Astrocyte (in vitro differentiated cells and primary cell): ENCODE results near the gene RFLNA. TPM values are rescaled to one million over a fixed set of nuclear protein-coding genes. Genes with fewer than 3 reads are reported as not detected.

Experiments used
- DNase-seq: peaks from one replicate; pipeline ENCODE4 v3.0.0-alpha.2; 2010; ENCODE audit warnings: low read depth
- FAIRE-seq: peaks from 2 replicates; lab custom pipeline; 2011; peaks lifted over from hg19 to GRCh38; lab: Jason Lieb, UNC
- H2AFZ ChIP-seq: 2 replicates; pipeline ENCODE4 v1.6.0; 2012; ENCODE audit warnings: low read depth, low read length, inconsistent platforms
- H3K27ac ChIP-seq: 2 replicates; pipeline ENCODE4 v1.5.1; 2011; ENCODE audit warnings: low read depth, low read length, inconsistent platforms
- H3K27me3 ChIP-seq: 2 replicates; pipeline ENCODE4 v1.6.0; 2011; ENCODE audit warnings: low read length, inconsistent platforms; ENCODE audit not compliant: insufficient read depth
- H3K36me3 ChIP-seq: 2 replicates; pipeline ENCODE4 v1.5.1; 2011; ENCODE audit warnings: low read length, inconsistent platforms; ENCODE audit not compliant: insufficient read depth
- H3K4me1 ChIP-seq: 2 replicates; pipeline ENCODE4 v1.5.1; 2011; ENCODE audit warnings: low read length, inconsistent platforms; ENCODE audit not compliant: insufficient read depth
- H3K4me2 ChIP-seq: 2 replicates; pipeline ENCODE4 v1.6.0; 2012; ENCODE audit warnings: low read length, inconsistent platforms
- H3K4me3 ChIP-seq: 2 replicates; pipeline ENCODE4 v1.5.1; 2011; ENCODE audit warnings: low read depth, mild to moderate bottlenecking, low read length, inconsistent platforms; ENCODE audit not compliant: insufficient read depth
- H3K79me2 ChIP-seq: 2 replicates; pipeline ENCODE4 v1.6.0; 2012; ENCODE audit warnings: mild to moderate bottlenecking, low read length, inconsistent platforms; ENCODE audit not compliant: insufficient read depth
- H3K9ac ChIP-seq: 2 replicates; pipeline ENCODE4 v1.6.0; 2012; ENCODE audit warnings: mild to moderate bottlenecking, low read length, inconsistent platforms
- H3K9me3 ChIP-seq: 2 replicates; pipeline ENCODE4 v1.5.1; 2012; ENCODE audit warnings: low read depth, mild to moderate bottlenecking, low read length, inconsistent platforms; ENCODE audit not compliant: insufficient read depth
- H4K20me1 ChIP-seq: 2 replicates; pipeline ENCODE4 v1.6.0; 2012; ENCODE audit warnings: low read length, inconsistent platforms; ENCODE audit not compliant: insufficient read depth
- H3K27ac Mint-ChIP-seq: one replicate; pipeline ENCODE4 v1.8.0; 2021; ENCODE audit warnings: mild to moderate bottlenecking, mixed read lengths; ENCODE audit not compliant: unreplicated experiment
- H3K27me3 Mint-ChIP-seq: one replicate; pipeline ENCODE4 v1.8.0; 2021; ENCODE audit warnings: low read depth, mixed read lengths; ENCODE audit not compliant: unreplicated experiment
- H3K36me3 Mint-ChIP-seq: one replicate; pipeline ENCODE4 v1.8.0; 2021; ENCODE audit warnings: low read depth, mixed read lengths; ENCODE audit not compliant: unreplicated experiment
- H3K4me1 Mint-ChIP-seq: one replicate; pipeline ENCODE4 v1.8.0; 2021; ENCODE audit warnings: low read depth, mixed read lengths; ENCODE audit not compliant: unreplicated experiment
- H3K4me3 Mint-ChIP-seq: one replicate; pipeline ENCODE4 v1.8.0; 2021; ENCODE audit warnings: mild to moderate bottlenecking, moderate library complexity, mixed read lengths; ENCODE audit not compliant: unreplicated experiment
- H3K9me3 Mint-ChIP-seq: one replicate; pipeline ENCODE4 v1.8.0; 2021; ENCODE audit warnings: mild to moderate bottlenecking, mixed read lengths; ENCODE audit not compliant: unreplicated experiment
- EZH2 ChIP-seq: IDR thresholded peaks from 2 replicates; pipeline ENCODE4 v1.6.1; 2012; ENCODE audit warnings: mild to moderate bottlenecking, low read length, inconsistent platforms; ENCODE audit not compliant: insufficient read depth
- total RNA-seq: library from RNA; stranded (reverse); gene quantifications from 2 replicates; pipeline ENCODE4 v1.2.1, GENCODE V29; 2021
- TF ChIP-seq, protein P1 (sequence below): IDR thresholded peaks from 2 replicates; pipeline ENCODE4 v1.5.1; 2011; ENCODE audit warnings: low read depth, mild to moderate bottlenecking, inconsistent platforms, low read length, moderate library complexity; ENCODE audit not compliant: insufficient read depth

RFLNA gene
- total RNA-seq, 1 donor from 2014 or later = 1.8 TPM

DNA sequence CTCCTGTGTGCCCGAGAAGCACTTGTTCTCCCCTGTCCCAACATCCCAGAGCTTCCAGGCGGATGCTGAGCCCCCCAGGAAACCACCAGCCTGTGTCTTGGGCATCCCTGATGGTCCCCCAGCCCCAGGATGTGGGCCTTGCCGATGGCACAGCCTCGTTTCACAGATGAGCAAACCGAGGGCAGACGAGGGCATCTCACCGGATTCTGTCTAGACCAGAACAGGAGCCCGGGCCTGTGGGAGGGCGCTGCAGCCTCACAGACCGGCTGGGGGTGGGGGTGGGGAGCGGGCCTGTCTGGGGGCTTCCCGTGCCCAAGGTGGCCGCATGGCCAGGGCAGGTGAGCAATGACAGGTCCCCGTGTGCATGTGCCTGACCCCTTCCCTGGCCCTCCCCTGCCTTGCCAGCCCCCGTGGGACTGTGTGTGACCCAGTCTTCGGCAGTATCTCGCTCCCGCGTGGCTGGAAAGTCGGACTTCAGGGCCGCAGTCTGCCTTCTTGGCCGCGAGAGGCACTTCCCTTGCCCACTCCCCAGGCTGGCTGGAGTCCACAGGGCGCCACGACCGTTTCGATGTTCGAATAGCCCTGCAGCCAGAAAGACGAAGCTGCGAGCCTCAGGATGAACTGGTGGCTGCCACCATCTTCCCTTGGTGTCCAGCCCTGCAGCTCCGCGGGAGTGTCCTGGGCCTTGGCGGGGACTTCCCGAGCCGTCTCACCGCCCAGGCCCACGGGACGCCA, 8.9 kb downstream of the RFLNA start:
- Histone ChIP-seq H3K9ac (no peak overlapping the region), H3K4me1 (no peaks in the 10 kb centered on the region), H3K4me3 (no peak overlapping the region), H3K79me2 (no peaks in the 10 kb centered on the region), H3K36me3 (no peaks in the 10 kb centered on the region), H3K27ac (no peak overlapping the region), H3K9me3 (no peaks in the 10 kb centered on the region), H2AFZ (no peak overlapping the region), H3K4me2 (no peak overlapping the region), H4K20me1 (peaks cover 4% of the 10 kb centered on the region), H3K27me3 (peaks cover 6% of the 10 kb centered on the region)
- DNase-seq (no peak), FAIRE-seq (no peak)
- TF ChIP-seq EZH2 = no peak
- TF ChIP-seq, protein P1, sequence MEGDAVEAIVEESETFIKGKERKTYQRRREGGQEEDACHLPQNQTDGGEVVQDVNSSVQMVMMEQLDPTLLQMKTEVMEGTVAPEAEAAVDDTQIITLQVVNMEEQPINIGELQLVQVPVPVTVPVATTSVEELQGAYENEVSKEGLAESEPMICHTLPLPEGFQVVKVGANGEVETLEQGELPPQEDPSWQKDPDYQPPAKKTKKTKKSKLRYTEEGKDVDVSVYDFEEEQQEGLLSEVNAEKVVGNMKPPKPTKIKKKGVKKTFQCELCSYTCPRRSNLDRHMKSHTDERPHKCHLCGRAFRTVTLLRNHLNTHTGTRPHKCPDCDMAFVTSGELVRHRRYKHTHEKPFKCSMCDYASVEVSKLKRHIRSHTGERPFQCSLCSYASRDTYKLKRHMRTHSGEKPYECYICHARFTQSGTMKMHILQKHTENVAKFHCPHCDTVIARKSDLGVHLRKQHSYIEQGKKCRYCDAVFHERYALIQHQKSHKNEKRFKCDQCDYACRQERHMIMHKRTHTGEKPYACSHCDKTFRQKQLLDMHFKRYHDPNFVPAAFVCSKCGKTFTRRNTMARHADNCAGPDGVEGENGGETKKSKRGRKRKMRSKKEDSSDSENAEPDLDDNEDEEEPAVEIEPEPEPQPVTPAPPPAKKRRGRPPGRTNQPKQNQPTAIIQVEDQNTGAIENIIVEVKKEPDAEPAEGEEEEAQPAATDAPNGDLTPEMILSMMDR = no peak
- H3K36me3 Mint-ChIP-seq = peaks cover 2% of the 10 kb centered on the region
- no peak overlapping the region for H3K4me3 Mint-ChIP-seq
- peaks cover 3% of the 10 kb centered on the region for H3K9me3 Mint-ChIP-seq
- peaks cover 41% of the 10 kb centered on the region for H3K27me3 Mint-ChIP-seq
- no peak overlapping the region for H3K27ac Mint-ChIP-seq
- no peaks in the 10 kb centered on the region for H3K4me1 Mint-ChIP-seq

DNA sequence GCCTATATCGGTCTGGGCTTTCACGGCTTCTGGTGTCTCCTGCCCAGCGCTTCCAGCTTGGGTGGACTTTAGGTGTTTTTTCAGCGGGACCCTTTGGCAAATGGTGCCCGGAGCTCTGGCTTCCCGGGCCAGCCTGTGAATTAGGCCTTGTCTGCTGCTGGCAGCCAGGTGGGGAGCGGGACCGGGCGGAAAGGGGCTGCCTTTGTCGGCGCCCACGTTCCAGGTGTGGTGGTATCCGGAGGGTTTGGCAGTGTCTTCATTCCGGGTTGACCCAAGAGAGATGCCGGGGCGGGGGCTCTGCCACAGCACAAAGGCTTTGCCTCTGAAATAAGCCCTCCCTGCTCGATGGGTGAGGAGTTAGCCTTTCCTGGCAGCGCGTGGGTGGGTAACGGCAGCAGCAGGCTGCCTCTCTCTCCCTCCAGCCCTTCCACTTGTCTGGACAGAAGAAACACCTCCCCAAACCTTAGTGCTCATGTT, 9.5 kb downstream of the RFLNA start:
- H3K27me3 Mint-ChIP-seq = peaks cover 43% of the 10 kb centered on the region
- peaks cover 2% of the 10 kb centered on the region for H3K36me3 Mint-ChIP-seq
- no peaks in the 10 kb centered on the region for H3K36me3 ChIP-seq
- no peaks in the 10 kb centered on the region for H3K4me1 Mint-ChIP-seq
- no peak overlapping the region for H3K9ac ChIP-seq
- FAIRE-seq (no peak), DNase-seq (no peak)
- no peaks in the 10 kb centered on the region for H3K79me2 ChIP-seq
- no peaks in the 10 kb centered on the region for H3K4me1 ChIP-seq
- H2AFZ ChIP-seq = no peak overlapping the region
- H3K27ac ChIP-seq = no peak overlapping the region
- TF ChIP-seq, protein P1 = no peak
- TF ChIP-seq EZH2 = no peak
- H3K4me2 ChIP-seq = no peak overlapping the region
- no peaks in the 10 kb centered on the region for H3K9me3 ChIP-seq
- peaks cover 3% of the 10 kb centered on the region for H3K9me3 Mint-ChIP-seq
- H3K4me3 ChIP-seq = no peak overlapping the region
- peaks cover 5% of the 10 kb centered on the region for H3K27me3 ChIP-seq
- H4K20me1 ChIP-seq = peaks cover 4% of the 10 kb centered on the region
- H3K4me3 Mint-ChIP-seq = no peak overlapping the region
- no peak overlapping the region for H3K27ac Mint-ChIP-seq

DNA sequence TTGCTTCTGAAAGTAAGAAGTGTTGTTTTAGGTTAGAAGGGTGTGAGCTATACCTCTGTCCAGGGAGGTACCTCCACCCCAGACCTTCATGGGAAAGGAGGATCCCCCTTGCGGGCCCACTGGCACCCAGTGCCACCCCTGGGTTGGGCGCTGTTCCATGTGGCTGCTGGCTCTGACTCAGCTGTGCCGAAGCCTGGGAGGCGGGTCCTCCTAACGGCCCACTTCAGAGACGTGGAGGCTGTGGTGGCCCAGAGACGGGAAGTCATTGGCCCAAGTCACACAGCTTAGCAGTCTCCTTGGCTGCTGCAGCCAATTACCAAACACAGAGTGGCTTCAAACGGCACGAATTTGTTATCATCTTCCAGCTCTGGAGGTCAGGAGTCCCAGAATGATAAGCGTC, 10.2 kb downstream of the RFLNA start:
- peaks cover 2% of the 10 kb centered on the region for H3K36me3 Mint-ChIP-seq
- no peak overlapping the region for H3K4me2 ChIP-seq
- H3K36me3 ChIP-seq = no peaks in the 10 kb centered on the region
- H3K79me2 ChIP-seq = no peaks in the 10 kb centered on the region
- peaks cover 3% of the 10 kb centered on the region for H3K9me3 Mint-ChIP-seq
- DNase-seq = no peak
- no peak overlapping the region for H3K27ac Mint-ChIP-seq
- H3K27ac ChIP-seq = no peak overlapping the region
- no peak overlapping the region for H3K4me3 Mint-ChIP-seq
- TF ChIP-seq, protein P1 = no peak
- TF ChIP-seq EZH2 = no peak
- H3K4me3 ChIP-seq = no peak overlapping the region
- no peaks in the 10 kb centered on the region for H3K9me3 ChIP-seq
- H4K20me1 ChIP-seq = no peaks in the 10 kb centered on the region
- H2AFZ ChIP-seq = no peak overlapping the region
- no peak for FAIRE-seq
- no peak overlapping the region for H3K9ac ChIP-seq
- H3K27me3 Mint-ChIP-seq = peaks cover 42% of the 10 kb centered on the region
- H3K4me1 Mint-ChIP-seq = no peaks in the 10 kb centered on the region
- peaks cover 5% of the 10 kb centered on the region for H3K27me3 ChIP-seq
- no peaks in the 10 kb centered on the region for H3K4me1 ChIP-seq
